Keratinocyte (primary cell): Measurements from ENCODE around the gene INPP5K.

Experiments used
- EZH2 ChIP-seq: IDR thresholded peaks from one replicate; pipeline ENCODE4 v1.6.1; 2012; ENCODE audit warnings: inconsistent platforms, mild to moderate bottlenecking, low read length, moderate library complexity
- TF ChIP-seq, protein P1 (sequence below), 3 experiments: IDR thresholded peaks in 1 of 3; conservative IDR thresholded peaks in 1 of 3; optimal IDR thresholded peaks in 1 of 3; 2 replicates in 2 of 3; 3 replicates in 1 of 3; pipeline versions ENCODE3 to v1.5.1; 2011; ENCODE audit warnings: low read length in 3 of 3, mild to moderate bottlenecking in 3 of 3, moderate library complexity in 2 of 3, control low read depth in 1 of 3, inconsistent platforms in 1 of 3; ENCODE audit not compliant: insufficient read depth in 2 of 3; ENCODE audit errors: extremely low read depth in 1 of 3

DNA sequence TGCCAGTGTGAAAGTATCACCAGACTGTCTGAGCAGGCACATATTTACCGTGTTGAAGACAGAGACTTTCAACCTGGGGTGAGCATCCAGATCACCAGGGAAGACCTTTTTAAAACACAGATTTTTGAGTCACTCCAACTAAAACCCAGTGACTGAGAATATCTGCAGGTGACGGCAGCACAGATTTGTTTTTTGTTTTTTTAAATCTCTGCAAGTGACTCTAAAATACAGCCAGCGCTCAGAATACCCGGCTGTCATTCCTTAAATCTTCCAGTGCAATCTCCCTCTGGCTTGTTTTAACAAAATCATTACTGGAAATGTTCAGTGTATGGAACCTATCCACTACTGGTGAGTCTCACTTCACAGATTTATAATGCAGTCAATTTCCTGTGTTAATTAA, 19.3 kb upstream of the INPP5K start:
- TF ChIP-seq, protein P1, sequence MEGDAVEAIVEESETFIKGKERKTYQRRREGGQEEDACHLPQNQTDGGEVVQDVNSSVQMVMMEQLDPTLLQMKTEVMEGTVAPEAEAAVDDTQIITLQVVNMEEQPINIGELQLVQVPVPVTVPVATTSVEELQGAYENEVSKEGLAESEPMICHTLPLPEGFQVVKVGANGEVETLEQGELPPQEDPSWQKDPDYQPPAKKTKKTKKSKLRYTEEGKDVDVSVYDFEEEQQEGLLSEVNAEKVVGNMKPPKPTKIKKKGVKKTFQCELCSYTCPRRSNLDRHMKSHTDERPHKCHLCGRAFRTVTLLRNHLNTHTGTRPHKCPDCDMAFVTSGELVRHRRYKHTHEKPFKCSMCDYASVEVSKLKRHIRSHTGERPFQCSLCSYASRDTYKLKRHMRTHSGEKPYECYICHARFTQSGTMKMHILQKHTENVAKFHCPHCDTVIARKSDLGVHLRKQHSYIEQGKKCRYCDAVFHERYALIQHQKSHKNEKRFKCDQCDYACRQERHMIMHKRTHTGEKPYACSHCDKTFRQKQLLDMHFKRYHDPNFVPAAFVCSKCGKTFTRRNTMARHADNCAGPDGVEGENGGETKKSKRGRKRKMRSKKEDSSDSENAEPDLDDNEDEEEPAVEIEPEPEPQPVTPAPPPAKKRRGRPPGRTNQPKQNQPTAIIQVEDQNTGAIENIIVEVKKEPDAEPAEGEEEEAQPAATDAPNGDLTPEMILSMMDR (optimal IDR thresholded peaks at IDR 0.05 in 1 of 3, IDR thresholded peaks at IDR 0.05 in 1 of 3, conservative IDR thresholded peaks at IDR 0.05 in 1 of 3; ENCODE audit: extremely low read depth in 1 of 3, insufficient read depth in 2 of 3, low read length in 3 of 3), result no peak
- no peak for TF ChIP-seq EZH2
